NCI-H2171 treated with DMSO at 0.1 percent for 48 hours (cell line): ENCODE measurements around the gene RNASET2.
"Not testable (repeated sequence)": the region's sequence is repeated elsewhere in the genome, so short reads cannot be mapped to it uniquely, and the experiment has no call there.

Source experiments
- DNase-seq: peaks from one replicate; lab custom pipeline; 2025; lab: John Stamatoyannopoulos, UW

RNASET2 gene

DNA sequence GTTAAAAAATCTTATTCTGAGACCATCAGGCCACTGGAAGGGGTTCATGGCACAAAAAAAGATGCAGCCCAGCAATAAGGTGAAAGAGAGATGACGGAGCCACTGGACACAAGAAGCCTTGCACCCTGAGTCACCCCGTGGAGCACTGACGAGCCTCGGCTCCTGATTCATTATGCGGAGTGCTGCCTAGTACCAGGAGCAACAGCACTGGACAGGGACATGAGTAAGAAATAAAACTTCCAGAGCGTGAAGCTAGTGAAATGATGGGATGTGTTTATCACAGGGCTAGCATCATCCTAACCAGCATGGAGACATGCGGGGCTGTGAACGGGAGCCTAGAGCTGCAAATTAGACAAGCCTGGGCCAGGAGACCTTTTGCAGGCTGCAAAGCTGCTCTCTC lies 53.3 kb downstream of the RNASET2 start:
- DNase-seq: no peak

DNA sequence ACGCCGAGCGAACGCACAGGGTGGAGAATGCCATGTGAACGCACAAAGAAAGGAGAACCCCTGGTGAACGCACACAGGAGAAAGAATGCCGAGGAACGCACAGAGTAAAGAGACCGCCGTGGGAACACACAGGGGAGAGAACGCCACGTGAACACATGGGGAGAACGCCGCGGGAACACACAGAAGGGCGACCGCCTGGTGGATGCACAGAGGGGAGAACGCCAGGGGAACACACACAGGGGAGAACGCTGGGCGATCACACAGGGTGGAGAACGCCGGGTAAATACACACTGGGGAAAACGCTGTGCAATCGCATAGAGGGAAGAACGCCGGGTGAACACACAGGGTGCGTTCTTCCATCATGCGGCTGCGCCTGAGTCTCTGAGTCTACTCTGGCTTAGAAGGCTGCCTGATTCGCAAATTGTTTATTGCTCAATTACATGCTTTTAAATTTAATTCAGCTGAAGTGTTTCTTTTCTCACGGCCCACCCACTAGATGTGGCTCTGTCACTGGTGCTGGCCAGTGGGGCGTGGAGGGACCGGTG lies 54.1 kb downstream of the RNASET2 start:
- DNase-seq: no peak

DNA sequence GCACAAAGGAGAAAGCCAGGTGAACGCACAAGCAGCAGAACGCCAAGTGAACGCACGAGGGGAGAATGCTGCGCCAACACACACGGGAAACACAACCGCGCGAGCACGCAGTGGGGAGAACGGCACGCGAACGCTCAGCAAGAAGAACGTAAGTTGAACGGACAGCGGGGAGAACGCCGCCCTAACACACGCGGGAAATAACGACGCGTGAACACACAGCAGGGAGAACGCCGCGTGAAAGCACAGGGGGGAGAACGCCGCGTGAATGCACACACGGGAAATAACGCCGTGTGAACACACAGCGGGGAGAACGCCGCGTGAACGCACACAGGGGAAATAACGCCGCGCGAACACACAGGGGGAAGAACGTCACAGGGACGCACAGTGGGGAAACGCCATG lies 54.7 kb downstream of the RNASET2 start:
- no peak for DNase-seq

DNA sequence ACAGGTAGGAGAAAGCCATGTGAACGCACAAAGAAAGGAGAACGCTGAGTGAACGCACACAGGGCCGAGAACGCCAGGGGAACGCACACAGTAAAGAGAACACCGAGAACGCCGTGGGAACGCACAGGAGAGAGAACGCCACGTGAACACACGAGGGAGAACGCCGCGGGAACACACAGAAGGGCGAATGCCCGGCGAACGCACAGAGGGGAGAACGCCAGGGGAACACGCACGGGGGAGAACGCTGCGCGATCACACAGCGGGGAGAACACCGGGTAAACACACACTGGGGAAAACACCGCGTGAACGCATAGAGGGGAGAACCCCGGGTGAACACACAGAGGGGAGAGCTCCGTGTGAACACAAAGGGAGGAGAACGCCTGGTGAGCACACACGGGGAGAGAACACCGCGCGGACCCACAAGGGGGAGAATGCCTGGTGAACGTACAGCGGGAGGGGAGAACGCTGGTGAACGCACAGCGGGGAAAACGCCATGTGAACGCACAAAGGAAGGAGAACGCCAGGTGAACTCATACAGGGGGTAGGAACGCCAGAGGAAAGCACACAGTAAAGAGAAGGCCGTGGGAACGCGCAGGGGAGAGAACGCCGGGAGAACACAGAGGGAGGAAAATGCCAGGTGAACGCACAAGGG lies 55.3 kb downstream of the RNASET2 start:
- DNase-seq: no peak

DNA sequence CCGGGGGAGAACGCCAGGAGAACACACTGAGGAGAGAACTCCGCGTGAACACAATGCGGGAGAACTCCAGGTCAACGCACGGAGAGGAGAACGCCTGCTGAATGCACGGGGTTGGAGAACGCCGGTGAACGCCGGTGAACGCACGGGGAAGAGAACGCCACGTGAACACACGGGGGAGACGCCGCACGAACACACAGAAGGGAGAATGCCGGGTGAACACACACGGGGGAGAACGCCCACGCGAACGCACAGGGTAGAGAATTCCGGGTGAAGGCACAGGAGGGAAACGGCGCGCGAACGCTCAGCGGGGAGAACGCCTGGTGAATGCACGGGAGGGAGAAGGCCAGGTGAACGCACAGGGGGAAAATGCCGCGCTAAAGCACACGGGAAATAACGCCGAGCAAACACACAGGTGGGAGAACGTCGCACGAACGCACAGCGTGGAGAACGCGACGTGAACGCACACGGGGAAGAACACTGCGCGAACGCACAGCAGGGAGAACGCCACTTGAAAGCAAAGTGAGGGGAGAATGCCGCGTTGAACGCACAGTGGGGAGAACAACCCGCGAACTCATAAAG lies 56.1 kb downstream of the RNASET2 start:
- DNase-seq: no peak

DNA sequence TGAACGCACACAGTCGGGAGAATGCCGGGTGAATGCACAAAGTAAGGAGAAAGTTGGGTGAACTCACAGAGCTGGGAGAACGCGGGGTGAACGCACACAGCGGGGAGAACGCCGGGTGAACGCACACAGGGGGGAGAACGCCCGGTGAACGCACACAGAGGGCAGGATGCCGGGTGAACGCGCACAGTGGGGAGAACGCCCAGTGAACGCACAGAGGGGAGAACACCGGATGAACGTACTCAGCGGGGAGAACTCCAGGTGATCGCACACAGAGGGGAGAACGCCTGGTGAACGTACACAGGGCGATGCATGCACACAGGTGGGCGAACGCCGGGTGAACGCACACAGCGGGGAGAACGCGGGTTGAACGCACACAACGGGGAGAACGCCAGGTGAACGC lies 57.4 kb downstream of the RNASET2 start:
- DNase-seq: no peak

DNA sequence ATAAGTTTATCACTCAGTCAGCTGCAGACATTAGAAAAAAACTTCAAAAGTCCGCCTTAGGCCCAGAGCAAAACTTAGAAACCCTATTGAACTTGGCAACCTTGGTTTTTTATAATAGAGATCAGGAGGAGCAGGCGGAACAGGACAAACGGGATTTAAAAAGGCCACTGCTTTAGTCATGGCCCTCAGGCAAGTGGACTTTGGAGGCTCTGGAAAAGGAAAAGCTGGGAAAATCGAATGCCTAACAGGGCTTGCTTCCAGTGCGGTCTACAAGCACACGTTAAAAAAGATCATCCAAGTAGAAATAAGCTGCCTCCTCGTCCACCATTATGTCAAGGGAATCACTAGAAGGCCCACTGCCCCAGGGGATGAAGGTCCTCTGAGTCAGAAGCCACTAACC lies 61.7 kb downstream of the RNASET2 start:
- DNase-seq: not testable (repeated sequence)

DNA sequence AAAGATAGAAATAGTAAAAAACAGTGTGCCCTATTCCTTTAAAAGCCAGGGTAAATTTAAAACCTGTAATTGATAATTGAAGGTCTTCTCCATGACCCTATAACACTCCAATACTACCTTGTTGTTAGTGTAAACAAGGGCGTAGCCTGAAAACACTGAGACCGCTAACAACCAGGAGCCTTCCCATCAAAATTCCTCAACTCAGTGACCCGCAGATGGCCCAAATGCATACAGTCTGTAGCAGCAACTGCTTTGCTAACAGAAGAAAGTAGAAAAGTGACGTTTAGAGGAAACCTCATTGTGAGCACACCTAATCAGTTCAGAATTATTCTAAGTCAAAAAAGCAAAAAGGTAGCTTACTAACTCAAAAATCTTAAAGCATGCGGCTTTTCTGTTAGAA lies 63.9 kb downstream of the RNASET2 start:
- DNase-seq: not testable (repeated sequence)

DNA sequence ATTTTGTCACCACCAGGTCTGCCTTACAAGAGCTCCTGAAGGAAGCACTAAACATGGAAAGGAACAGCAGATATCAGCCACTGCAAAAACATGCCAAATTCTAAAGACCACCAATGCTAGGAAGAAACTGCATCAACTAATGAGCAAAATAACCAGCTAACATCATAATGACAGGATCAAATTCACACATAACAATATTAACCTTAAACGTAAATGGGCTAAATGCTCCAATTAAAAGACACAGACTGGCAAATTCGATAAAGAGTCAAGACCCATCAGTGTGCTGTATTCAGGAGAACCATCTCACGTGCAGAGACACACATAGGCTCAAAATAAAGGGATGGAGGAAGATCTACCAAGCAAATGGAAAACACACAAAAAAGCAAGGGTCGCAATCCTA lies 69.6 kb downstream of the RNASET2 start:
- not testable (repeated sequence) for DNase-seq

DNA sequence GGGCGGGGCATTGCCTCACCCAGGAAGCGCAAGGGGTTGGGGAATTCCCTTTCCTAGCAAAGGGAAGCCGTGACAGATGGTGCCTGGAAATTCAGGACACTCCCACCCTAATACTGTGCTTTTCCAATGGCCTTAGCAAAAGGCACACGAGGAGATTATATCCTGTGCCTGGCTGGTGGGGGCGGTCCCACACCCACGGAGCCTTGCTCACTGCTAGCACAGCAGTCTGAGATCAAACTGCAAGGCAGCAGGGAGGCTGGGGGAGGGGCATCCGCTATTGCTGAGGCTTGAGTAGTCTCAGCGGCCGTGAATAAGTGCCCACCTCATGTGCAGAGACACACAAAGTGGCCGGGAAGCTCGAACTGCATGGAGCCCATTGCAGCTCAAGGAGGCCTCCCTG lies 71.4 kb downstream of the RNASET2 start:
- DNase-seq: not testable (repeated sequence)

DNA sequence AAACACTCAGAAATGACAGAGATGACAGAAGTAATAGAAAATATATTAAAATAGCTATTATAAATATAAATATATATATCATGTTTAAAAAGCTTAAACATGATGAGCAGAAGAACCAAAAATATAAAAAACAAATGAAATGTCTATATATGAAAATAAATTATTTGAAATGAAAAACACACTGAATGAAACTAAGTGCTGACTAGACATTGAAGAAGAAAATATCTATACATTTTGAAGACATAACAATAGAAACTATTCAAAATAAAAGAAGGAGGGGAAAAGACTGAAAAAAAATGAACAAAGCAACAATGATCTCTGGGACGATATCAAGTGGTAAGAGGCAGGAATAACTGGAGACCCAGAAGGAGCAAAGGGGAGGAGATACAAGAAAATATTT lies 76.8 kb downstream of the RNASET2 start:
- DNase-seq: no peak
